Measurements from ENCODE around the gene VMP1.

VMP1 gene

GRCh38 chr17:59733697-59734096 is 26.2 kb downstream of the VMP1 start:
- Histone ChIP-seq H3K9me2 (replicated peaks; ENCODE audit: control insufficient read depth, low read length) (no peaks in the 10 kb centered on the region), H3K27me3 (ENCODE audit: control insufficient read depth, low read length) (no peaks in the 10 kb centered on the region), H4K20me1 (ENCODE audit: control insufficient read depth, insufficient read depth, low read depth, low read length) (no peaks in the 10 kb centered on the region), H3K79me2 (ENCODE audit: control insufficient read depth, low read length) (peaks cover 11% of the 10 kb centered on the region), H3K4me1 (ENCODE audit: control insufficient read depth, low read length) (peaks cover 5% of the 10 kb centered on the region), H3K9me3 (ENCODE audit: control insufficient read depth, insufficient read depth, low read length) (no peaks in the 10 kb centered on the region), H3K27ac (ENCODE audit: low read depth, low read length) (no peak overlapping the region), H3K36me3 (ENCODE audit: control insufficient read depth, low read length) (peaks cover 20% of the 10 kb centered on the region), H3K4me3 (ENCODE audit: low read length) (no peak overlapping the region), H3K4me2 (ENCODE audit: low read length) (no peak overlapping the region), H3F3A (ENCODE audit: control insufficient read depth, insufficient read depth) (peaks cover 7% of the 10 kb centered on the region; the same call in 1 of the 2 replicates)
- no peak for TF ChIP-seq CTCF (IDR thresholded peaks at IDR 0.05; ENCODE audit: low read depth, low read length, poor library complexity, severe bottlenecking)
- no peak for TF ChIP-seq EZH2phosphoT487 (IDR thresholded peaks at IDR 0.05; ENCODE audit: borderline replicate concordance, low read length)

- H3K4me2 ChIP-seq (ENCODE audit: low read length) = no peak overlapping the region
- H3K36me3 ChIP-seq (ENCODE audit: control insufficient read depth, low read length) = peaks cover 20% of the 10 kb centered on the region
- H3K27ac ChIP-seq (ENCODE audit: low read depth, low read length) = no peak overlapping the region
- peaks cover 9% of the 10 kb centered on the region for H3K79me2 ChIP-seq (ENCODE audit: control insufficient read depth, low read length)
- no peak overlapping the region for H3K4me3 ChIP-seq (ENCODE audit: low read length)
- H3K4me1 ChIP-seq (ENCODE audit: control insufficient read depth, low read length) = peaks cover 5% of the 10 kb centered on the region
- TF ChIP-seq EZH2phosphoT487 (IDR thresholded peaks at IDR 0.05; ENCODE audit: borderline replicate concordance, low read length) (no peak), CTCF (IDR thresholded peaks at IDR 0.05; ENCODE audit: low read depth, low read length, poor library complexity, severe bottlenecking) (no peak)
- peaks cover 7% of the 10 kb centered on the region; the same call in 1 of the 2 replicates for H3F3A ChIP-seq (ENCODE audit: control insufficient read depth, insufficient read depth)
- H3K9me2 ChIP-seq (replicated peaks; ENCODE audit: control insufficient read depth, low read length) = no peaks in the 10 kb centered on the region
- no peaks in the 10 kb centered on the region for H3K9me3 ChIP-seq (ENCODE audit: control insufficient read depth, insufficient read depth, low read length)
- H4K20me1 ChIP-seq (ENCODE audit: control insufficient read depth, insufficient read depth, low read depth, low read length) = no peaks in the 10 kb centered on the region
- H3K27me3 ChIP-seq (ENCODE audit: control insufficient read depth, low read length) = no peaks in the 10 kb centered on the region
Measured at GRCh38 chr17:59734226-59734625, 26.8 kb downstream of the VMP1 start.

GRCh38 chr17:59737324-59737723 is 29.9 kb downstream of the VMP1 start:
- Histone ChIP-seq H3K4me1 (ENCODE audit: control insufficient read depth, low read length) (no peaks in the 10 kb centered on the region), H3K9me3 (ENCODE audit: control insufficient read depth, insufficient read depth, low read length) (no peaks in the 10 kb centered on the region), H3K79me2 (ENCODE audit: control insufficient read depth, low read length) (no peaks in the 10 kb centered on the region), H3K4me2 (ENCODE audit: low read length) (no peak overlapping the region), H3K4me3 (ENCODE audit: low read length) (no peak overlapping the region), H3F3A (ENCODE audit: control insufficient read depth, insufficient read depth) (peaks cover 5% of the 10 kb centered on the region; the same call in 1 of the 2 replicates), H3K9me2 (replicated peaks; ENCODE audit: control insufficient read depth, low read length) (no peaks in the 10 kb centered on the region), H3K27ac (ENCODE audit: low read depth, low read length) (no peak overlapping the region), H3K27me3 (ENCODE audit: control insufficient read depth, low read length) (no peaks in the 10 kb centered on the region), H3K36me3 (ENCODE audit: control insufficient read depth, low read length) (peaks cover 22% of the 10 kb centered on the region), H4K20me1 (ENCODE audit: control insufficient read depth, insufficient read depth, low read depth, low read length) (no peaks in the 10 kb centered on the region)
- TF ChIP-seq CTCF (IDR thresholded peaks at IDR 0.05; ENCODE audit: low read depth, low read length, poor library complexity, severe bottlenecking) (no peak), EZH2phosphoT487 (IDR thresholded peaks at IDR 0.05; ENCODE audit: borderline replicate concordance, low read length) (no peak)
